OCI-LY7 (cell line): ENCODE data around the gene PTGIR. TPM values are rescaled to one million over a fixed set of nuclear protein-coding genes. Genes with fewer than 3 reads are reported as not detected.
A peak's percentile ranks its signal among the peaks of the same experiment; 100 is the strongest.

Experiments
- BruUV-seq: library from RNA; stranded (reverse); fragments of 400-500 nt; replicated peaks from 2 replicates; lab custom pipeline; 2021; lab: Mats Ljungman, UMichigan
- CTCF ChIA-PET: fragments of 300-600 bp; sonication (Branson Sonifier 250); formaldehyde crosslinking; loops from one replicate; lab custom pipeline; 2022; ENCODE audit warnings: antibody characterized with exemption; ENCODE audit not compliant: unreplicated experiment; lab: Charles Lee
- POLR2A ChIA-PET: fragments of 300-600 bp; sonication (Branson Sonifier 250); formaldehyde crosslinking; loops from one replicate; lab custom pipeline; 2022; ENCODE audit warnings: antibody characterized with exemption; lab: Charles Lee
- DNase-seq: peaks from one replicate; pipeline ENCODE4 v3.0.0-alpha.2; 2015; ENCODE audit warnings: low spot score
- H2AFZ ChIP-seq: fragments of 200-600 bp; sonication (generic), shearing (Covaris generic); 2 replicates; pipeline ENCODE4 v1.6.1; 2014; ENCODE audit warnings: mild to moderate bottlenecking, antibody characterized with exemption, low read length, moderate library complexity
- H3K27ac ChIP-seq: fragments of 200-600 bp; sonication (generic); 2 replicates; pipeline ENCODE4 v1.5.1; 2014; ENCODE audit warnings: mixed run types, low read depth, mild to moderate bottlenecking, moderate library complexity, low read length, inconsistent platforms; ENCODE audit not compliant: poor library complexity, severe bottlenecking
- H3K36me3 ChIP-seq: fragments of 200-600 bp; sonication (generic); 2 replicates; pipeline ENCODE4 v1.6.1; 2014; ENCODE audit warnings: mild to moderate bottlenecking, antibody characterized with exemption, low read length, moderate library complexity, mixed read lengths; ENCODE audit not compliant: insufficient read depth
- H3K4me1 ChIP-seq: fragments of 200-600 bp; sonication (generic); 2 replicates; pipeline ENCODE4 v1.5.1; 2014; ENCODE audit warnings: mild to moderate bottlenecking, low read length; ENCODE audit not compliant: insufficient read depth, poor library complexity, severe bottlenecking
- H3K4me2 ChIP-seq: fragments of 200-600 bp; sonication (generic); 2 replicates; pipeline ENCODE4 v1.6.1; 2014; ENCODE audit warnings: mild to moderate bottlenecking, low read length
- H3K4me3 ChIP-seq: fragments of 200-600 bp; sonication (generic); 2 replicates; pipeline ENCODE4 v1.5.1; 2014; ENCODE audit warnings: mild to moderate bottlenecking, low read depth, low read length; ENCODE audit not compliant: poor library complexity, severe bottlenecking
- H3K79me2 ChIP-seq: fragments of 200-600 bp; sonication (generic); 2 replicates; pipeline ENCODE4 v1.6.1; 2016; ENCODE audit warnings: low read depth, mild to moderate bottlenecking, low read length, moderate library complexity, mixed read lengths; ENCODE audit not compliant: insufficient read depth
- H3K9me2 ChIP-seq: fragments of 200-600 bp; sonication (generic); 2 replicates; pipeline ENCODE4 v1.6.1; 2016; ENCODE audit warnings: mild to moderate bottlenecking, low read length, mixed read lengths; ENCODE audit not compliant: insufficient read depth
- H3K9me3 ChIP-seq: fragments of 200-600 bp; sonication (generic); 2 replicates; pipeline ENCODE4 v1.6.1; 2014; ENCODE audit warnings: mild to moderate bottlenecking, mixed run types, low read length, mixed read lengths
- H4K20me1 ChIP-seq: fragments of 200-600 bp; sonication (generic); 2 replicates; pipeline ENCODE4 v1.6.1; 2014; ENCODE audit warnings: mild to moderate bottlenecking, antibody characterized with exemption, low read length, moderate library complexity, mixed read lengths; ENCODE audit not compliant: insufficient read depth
- EZH2phosphoT487 ChIP-seq: fragments of 200-600 bp; sonication (generic); IDR thresholded peaks from 2 replicates; pipeline ENCODE4 v1.6.1; 2018; ENCODE audit warnings: low read depth, borderline replicate concordance, mild to moderate bottlenecking, mixed run types, antibody characterized with exemption, low read length, moderate library complexity, mixed read lengths
- intact Hi-C: fragments of 100-400 bp; cut with micrococcal nuclease; formaldehyde crosslinking; loops from one replicate; pipeline ENCODE4 v1.10.0; 2022; ENCODE audit not compliant: unreplicated experiment
- total RNA-seq, 2 experiments: library from RNA; depleted of rRNA in 1 of 2; stranded (reverse); fragments of >200 nt in 1 of 2; shearing (Covaris generic) in 1 of 2; gene quantifications; 2 replicates each; pipeline ENCODE4 v1.2.3, GENCODE V29; 2014 to 2022
- TF ChIP-seq, protein P1 (sequence below): fragments of 200-600 bp; sonication (generic); conservative IDR thresholded peaks from 2 replicates; pipeline ENCODE4 v1.5.1; 2014; ENCODE audit warnings: mild to moderate bottlenecking, antibody characterized with exemption, low read length, moderate library complexity, mixed read lengths

Gene PTGIR
- total RNA-seq, 2 experiments from 2014 or later, result 0.25 TPM; not detected in 1

DNA sequence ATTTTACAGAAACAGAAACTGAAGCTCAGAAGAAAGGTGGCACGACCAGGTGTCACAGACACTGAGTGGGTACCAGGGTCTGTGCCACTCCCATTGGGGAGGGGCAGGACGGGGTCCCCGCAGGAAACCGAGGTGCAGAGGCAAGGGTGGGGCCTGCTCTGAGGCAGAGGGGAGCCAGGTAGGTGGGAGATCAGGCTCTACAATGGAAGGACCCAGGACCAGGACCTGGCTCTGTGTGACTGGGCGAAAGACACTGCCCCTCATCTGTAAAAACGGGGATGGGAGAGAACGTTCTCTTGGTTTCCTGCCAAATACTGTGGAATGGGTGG lies 2.8 kb downstream of the PTGIR start:
- Histone ChIP-seq H3K4me2 (no peak overlapping the region), H3K79me2 (no peaks in the 10 kb centered on the region), H2AFZ (no peak overlapping the region), H3K27ac (no peak overlapping the region), H4K20me1 (no peaks in the 10 kb centered on the region), H3K9me3 (no peaks in the 10 kb centered on the region), H3K4me3 (no peak overlapping the region), H3K9me2 (no peaks in the 10 kb centered on the region), H3K4me1 (peaks cover 48% of the 10 kb centered on the region), H3K36me3 (no peaks in the 10 kb centered on the region)
- no peak for TF ChIP-seq EZH2phosphoT487
- TF ChIP-seq, protein P1, sequence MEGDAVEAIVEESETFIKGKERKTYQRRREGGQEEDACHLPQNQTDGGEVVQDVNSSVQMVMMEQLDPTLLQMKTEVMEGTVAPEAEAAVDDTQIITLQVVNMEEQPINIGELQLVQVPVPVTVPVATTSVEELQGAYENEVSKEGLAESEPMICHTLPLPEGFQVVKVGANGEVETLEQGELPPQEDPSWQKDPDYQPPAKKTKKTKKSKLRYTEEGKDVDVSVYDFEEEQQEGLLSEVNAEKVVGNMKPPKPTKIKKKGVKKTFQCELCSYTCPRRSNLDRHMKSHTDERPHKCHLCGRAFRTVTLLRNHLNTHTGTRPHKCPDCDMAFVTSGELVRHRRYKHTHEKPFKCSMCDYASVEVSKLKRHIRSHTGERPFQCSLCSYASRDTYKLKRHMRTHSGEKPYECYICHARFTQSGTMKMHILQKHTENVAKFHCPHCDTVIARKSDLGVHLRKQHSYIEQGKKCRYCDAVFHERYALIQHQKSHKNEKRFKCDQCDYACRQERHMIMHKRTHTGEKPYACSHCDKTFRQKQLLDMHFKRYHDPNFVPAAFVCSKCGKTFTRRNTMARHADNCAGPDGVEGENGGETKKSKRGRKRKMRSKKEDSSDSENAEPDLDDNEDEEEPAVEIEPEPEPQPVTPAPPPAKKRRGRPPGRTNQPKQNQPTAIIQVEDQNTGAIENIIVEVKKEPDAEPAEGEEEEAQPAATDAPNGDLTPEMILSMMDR, result 0 out of 2 replicates have a peak, but pooled peaks have one; percentile 12
- CTCF ChIA-PET, result no interaction called here
- POLR2A ChIA-PET, result interaction anchor here (1.4 to 1.5 kb wide), 2 partner anchors 10 to 22 kb away, joined by 3 to 5 read pairs; no protein-coding TSS in a partner anchor
- BruUV-seq, result no TSS peak
- intact Hi-C loops, result no loop called here
- DNase-seq, result no peak

DNA sequence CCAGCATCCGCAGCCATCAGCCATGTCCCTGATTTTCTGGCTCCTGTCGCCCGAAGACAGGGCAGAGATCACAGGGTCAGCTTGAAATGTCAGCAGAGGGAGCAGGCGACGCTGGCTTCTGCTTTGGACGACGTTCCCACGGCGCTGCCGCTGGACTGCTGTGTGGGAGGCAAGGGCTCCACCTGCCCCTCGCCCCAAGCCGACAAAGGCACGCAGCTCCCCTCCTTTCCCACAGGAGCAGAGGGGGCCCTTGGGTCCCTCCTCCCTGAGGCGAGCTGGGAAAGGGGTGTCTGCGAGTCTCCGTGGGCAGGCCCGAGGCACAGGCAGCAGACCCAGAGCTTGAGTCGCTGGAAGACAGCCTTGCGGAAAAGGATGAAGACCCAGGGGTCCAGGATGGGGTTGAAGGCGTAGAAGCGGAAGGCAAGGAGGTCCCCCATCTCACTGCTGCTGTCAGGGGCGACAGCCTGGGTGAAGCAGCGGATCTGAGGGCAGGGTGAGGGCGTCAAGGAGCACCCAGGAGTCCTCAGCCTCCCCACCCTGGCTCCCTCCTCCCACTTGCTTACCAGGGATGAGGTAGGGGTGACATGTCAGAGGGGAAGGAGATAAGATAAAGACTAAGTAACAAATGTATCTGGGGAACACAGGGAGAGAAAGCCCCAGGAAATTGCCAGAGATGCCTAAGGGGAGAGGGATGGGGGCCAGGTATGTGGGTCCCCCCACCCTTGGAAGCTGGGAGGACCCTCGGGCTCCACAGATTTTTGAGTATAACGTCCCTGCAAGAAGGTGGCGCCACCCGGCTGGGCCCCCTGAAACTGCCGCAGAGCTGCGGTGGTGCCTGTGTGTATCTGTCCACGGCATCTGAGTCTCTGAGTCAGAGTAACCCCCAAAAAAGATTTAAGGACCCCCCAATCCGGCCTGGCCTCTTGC lies 3.4 kb downstream of the PTGIR start:
- BruUV-seq, result no TSS peak
- no peak overlapping the region for H3K27ac ChIP-seq

More for the DNA sequence above, 3.4 kb downstream of the PTGIR start:
- no peak for DNase-seq
- H3K4me1 ChIP-seq, result peaks cover 54% of the 10 kb centered on the region
- no peaks in the 10 kb centered on the region for H3K79me2 ChIP-seq
- POLR2A ChIA-PET, result interaction anchor here (1.4 to 1.5 kb wide), 3 partner anchors 10 to 21 kb away, joined by 3 to 6 read pairs (median 5); no protein-coding TSS in a partner anchor
- no peaks in the 10 kb centered on the region for H3K9me2 ChIP-seq
- CTCF ChIA-PET, result no interaction called here
- H2AFZ ChIP-seq, result no peak overlapping the region
- H3K4me2 ChIP-seq, result no peak overlapping the region
- no peaks in the 10 kb centered on the region for H4K20me1 ChIP-seq
- H3K9me3 ChIP-seq, result no peaks in the 10 kb centered on the region
- intact Hi-C loops, result no loop called here
- TF ChIP-seq, protein P1, result peak; percentile 55
- no peak for TF ChIP-seq EZH2phosphoT487
- H3K36me3 ChIP-seq, result no peaks in the 10 kb centered on the region
- H3K4me3 ChIP-seq, result no peak overlapping the region
